Measurements from ENCODE around the gene PJVK. TPM values are rescaled to one million over a fixed set of nuclear protein-coding genes. Genes with fewer than 3 reads are reported as not detected.
"Not testable (repeated sequence)": the region's sequence is repeated elsewhere in the genome, so short reads cannot be mapped to it uniquely, and the experiment has no call there.

Gene PJVK
- total RNA-seq, 1 experiment from 2014 or later = 4.3 TPM

- H3K4me1 Mint-ChIP-seq (ENCODE audit: low read depth, unreplicated experiment) = no peaks in the 10 kb centered on the region
- H3K27ac Mint-ChIP-seq (ENCODE audit: unreplicated experiment) = no peak overlapping the region
These were observed 6.3 kb downstream of the PJVK start for GRCh38 chr2:178457390-178457886.

GRCh38 chr2:178469219-178469849, 18.2 kb downstream of the PJVK start:
- intact Hi-C loops (cut with micrococcal nuclease; ENCODE audit: unreplicated experiment) = no loop called here
- Mint-ChIP-seq H3K4me1 (ENCODE audit: low read depth, unreplicated experiment) (no peaks in the 10 kb centered on the region), H3K9me3 (ENCODE audit: low read depth, unreplicated experiment) (no peaks in the 10 kb centered on the region), H3K27me3 (ENCODE audit: unreplicated experiment) (no peaks in the 10 kb centered on the region), H3K27ac (ENCODE audit: unreplicated experiment) (no peak overlapping the region), H3K36me3 (ENCODE audit: insufficient read depth, unreplicated experiment) (no peaks in the 10 kb centered on the region), H3K4me3 (ENCODE audit: low read depth, unreplicated experiment) (no peak overlapping the region)
- no peak for DNase-seq
- no TSS peak for BruUV-seq (replicated peaks)
- CTCF ChIA-PET = interaction anchor here (0.9 to 1.9 kb wide), 2 partner anchors 18 to 26 kb away, joined by 4 read pairs; partner anchors contain the start of genes PJVK and PRKRA
- TF ChIP-seq CTCF (IDR thresholded peaks at IDR 0.05; ENCODE audit: unreplicated experiment) = no peak

More at GRCh38 chr2:178457390-178457886, 6.3 kb downstream of the PJVK start:
- intact Hi-C loops (cut with micrococcal nuclease; ENCODE audit: unreplicated experiment) = no loop called here
- BruUV-seq (replicated peaks) = no TSS peak
- DNase-seq = no peak
- Mint-ChIP-seq H3K4me3 (ENCODE audit: low read depth, unreplicated experiment) (no peak overlapping the region), H3K9me3 (ENCODE audit: low read depth, unreplicated experiment) (no peaks in the 10 kb centered on the region), H3K36me3 (ENCODE audit: insufficient read depth, unreplicated experiment) (no peaks in the 10 kb centered on the region), H3K27me3 (ENCODE audit: unreplicated experiment) (no peaks in the 10 kb centered on the region)
- CTCF ChIA-PET = no interaction called here
- no peak for TF ChIP-seq CTCF (IDR thresholded peaks at IDR 0.05; ENCODE audit: unreplicated experiment)

GRCh38 chr2:178471313-178471712, 20.1 kb downstream of the PJVK start:
- H3K36me3 Mint-ChIP-seq (ENCODE audit: insufficient read depth, unreplicated experiment); H3K27me3 Mint-ChIP-seq (ENCODE audit: unreplicated experiment); H3K4me3 Mint-ChIP-seq (ENCODE audit: low read depth, unreplicated experiment); intact Hi-C loops (cut with micrococcal nuclease; ENCODE audit: unreplicated experiment); H3K9me3 Mint-ChIP-seq (ENCODE audit: low read depth, unreplicated experiment); BruUV-seq (replicated peaks); H3K4me1 Mint-ChIP-seq (ENCODE audit: low read depth, unreplicated experiment); H3K27ac Mint-ChIP-seq (ENCODE audit: unreplicated experiment); DNase-seq; CTCF ChIA-PET: not testable (repeated sequence)

- CTCF ChIA-PET = no interaction called here
- H3K27ac Mint-ChIP-seq (ENCODE audit: unreplicated experiment) = no peak overlapping the region
- BruUV-seq (replicated peaks) = no TSS peak
These were observed 22.2 kb downstream of the PJVK start for GRCh38 chr2:178473373-178473772.

More at GRCh38 chr2:178473373-178473772, 22.2 kb downstream of the PJVK start:
- no peak for DNase-seq
- H3K4me1 Mint-ChIP-seq (ENCODE audit: low read depth, unreplicated experiment) = no peaks in the 10 kb centered on the region
- H3K4me3 Mint-ChIP-seq (ENCODE audit: low read depth, unreplicated experiment) = no peak overlapping the region
- no peak for TF ChIP-seq CTCF (IDR thresholded peaks at IDR 0.05; ENCODE audit: unreplicated experiment)
- intact Hi-C loops (cut with micrococcal nuclease; ENCODE audit: unreplicated experiment) = no loop called here
- no peaks in the 10 kb centered on the region for H3K9me3 Mint-ChIP-seq (ENCODE audit: low read depth, unreplicated experiment)
- peaks cover 9% of the 10 kb centered on the region for H3K36me3 Mint-ChIP-seq (ENCODE audit: insufficient read depth, unreplicated experiment)
- no peaks in the 10 kb centered on the region for H3K27me3 Mint-ChIP-seq (ENCODE audit: unreplicated experiment)

Data from Calu3 (cell line).